ENCODE results near the gene LIPC.

The LIPC gene

GRCh38 chr15:58587486-58587885, 155.7 kb downstream of the LIPC start:
- Histone ChIP-seq H3K27ac (ENCODE audit: low read depth, low read length) (no peak overlapping the region), H3K36me3 (ENCODE audit: insufficient read depth, low read length) (no peaks in the 10 kb centered on the region), H3K9ac (ENCODE audit: low read length) (no peak overlapping the region), H3K4me3 (ENCODE audit: low read depth in 1 of 2, low read length in 2 of 2) (no peak overlapping the region), H3K27me3 (ENCODE audit: control insufficient read depth in 1 of 2, insufficient read depth in 2 of 2, low read length in 2 of 2) (no peaks in the 10 kb centered on the region), H3K4me1 (ENCODE audit: insufficient read depth, low read length) (no peaks in the 10 kb centered on the region), H3K9me3 (ENCODE audit: low read length) (no peaks in the 10 kb centered on the region)

- Histone ChIP-seq H3K4me3 (ENCODE audit: low read depth in 1 of 2, low read length in 2 of 2) (no peak overlapping the region), H3K27ac (ENCODE audit: low read depth, low read length) (no peak overlapping the region), H3K36me3 (ENCODE audit: insufficient read depth, low read length) (no peaks in the 10 kb centered on the region), H3K9ac (ENCODE audit: low read length) (no peak overlapping the region), H3K27me3 (ENCODE audit: control insufficient read depth in 1 of 2, insufficient read depth in 2 of 2, low read length in 2 of 2) (no peaks in the 10 kb centered on the region), H3K4me1 (ENCODE audit: insufficient read depth, low read length) (no peaks in the 10 kb centered on the region), H3K9me3 (ENCODE audit: low read length) (no peaks in the 10 kb centered on the region)
Observed at GRCh38 chr15:58588096-58588495, 156.3 kb downstream of the LIPC start.

GRCh38 chr15:58589047-58589446, 157.3 kb downstream of the LIPC start:
- no peak overlapping the region for H3K4me3 ChIP-seq (ENCODE audit: low read depth in 1 of 2, low read length in 2 of 2)
- no peak overlapping the region for H3K9ac ChIP-seq (ENCODE audit: low read length)
- H3K27ac ChIP-seq (ENCODE audit: low read depth, low read length), result no peak overlapping the region
- no peaks in the 10 kb centered on the region for H3K36me3 ChIP-seq (ENCODE audit: insufficient read depth, low read length)
- no peaks in the 10 kb centered on the region for H3K9me3 ChIP-seq (ENCODE audit: low read length)
- no peaks in the 10 kb centered on the region for H3K4me1 ChIP-seq (ENCODE audit: insufficient read depth, low read length)
- H3K27me3 ChIP-seq (ENCODE audit: control insufficient read depth in 1 of 2, insufficient read depth in 2 of 2, low read length in 2 of 2), result no peaks in the 10 kb centered on the region

- Histone ChIP-seq H3K9ac (ENCODE audit: low read length) (no peak overlapping the region), H3K27me3 (ENCODE audit: control insufficient read depth in 1 of 2, insufficient read depth in 2 of 2, low read length in 2 of 2) (no peaks in the 10 kb centered on the region), H3K4me1 (ENCODE audit: insufficient read depth, low read length) (no peaks in the 10 kb centered on the region), H3K36me3 (ENCODE audit: insufficient read depth, low read length) (no peaks in the 10 kb centered on the region), H3K27ac (ENCODE audit: low read depth, low read length) (no peak overlapping the region), H3K4me3 (ENCODE audit: low read depth in 1 of 2, low read length in 2 of 2) (no peak overlapping the region), H3K9me3 (ENCODE audit: low read length) (no peaks in the 10 kb centered on the region)
Observed at GRCh38 chr15:58590236-58590635, 158.4 kb downstream of the LIPC start.

GRCh38 chr15:58590926-58591325, 159.1 kb downstream of the LIPC start:
- H3K4me3 ChIP-seq (ENCODE audit: low read depth in 1 of 2, low read length in 2 of 2), result no peak overlapping the region
- H3K9ac ChIP-seq (ENCODE audit: low read length), result no peak overlapping the region
- H3K36me3 ChIP-seq (ENCODE audit: insufficient read depth, low read length), result no peaks in the 10 kb centered on the region
- no peaks in the 10 kb centered on the region for H3K4me1 ChIP-seq (ENCODE audit: insufficient read depth, low read length)
- H3K27me3 ChIP-seq (ENCODE audit: control insufficient read depth in 1 of 2, insufficient read depth in 2 of 2, low read length in 2 of 2), result no peaks in the 10 kb centered on the region
- H3K27ac ChIP-seq (ENCODE audit: low read depth, low read length), result no peak overlapping the region
- no peaks in the 10 kb centered on the region for H3K9me3 ChIP-seq (ENCODE audit: low read length)

GRCh38 chr15:58593870-58594269, 162.1 kb downstream of the LIPC start:
- Histone ChIP-seq H3K27ac (ENCODE audit: low read depth, low read length) (no peak overlapping the region), H3K36me3 (ENCODE audit: insufficient read depth, low read length) (peaks cover 11% of the 10 kb centered on the region), H3K9me3 (ENCODE audit: low read length) (no peaks in the 10 kb centered on the region), H3K4me3 (ENCODE audit: low read depth in 1 of 2, low read length in 2 of 2) (no peak overlapping the region), H3K4me1 (ENCODE audit: insufficient read depth, low read length) (no peaks in the 10 kb centered on the region), H3K27me3 (ENCODE audit: control insufficient read depth in 1 of 2, insufficient read depth in 2 of 2, low read length in 2 of 2) (no peaks in the 10 kb centered on the region), H3K9ac (ENCODE audit: low read length) (no peak overlapping the region)

- H3K36me3 ChIP-seq (ENCODE audit: insufficient read depth, low read length), result peaks cover 11% of the 10 kb centered on the region
- H3K9me3 ChIP-seq (ENCODE audit: low read length), result no peaks in the 10 kb centered on the region
- no peaks in the 10 kb centered on the region for H3K4me1 ChIP-seq (ENCODE audit: insufficient read depth, low read length)
- H3K27ac ChIP-seq (ENCODE audit: low read depth, low read length), result no peak overlapping the region
- H3K27me3 ChIP-seq (ENCODE audit: control insufficient read depth in 1 of 2, insufficient read depth in 2 of 2, low read length in 2 of 2), result no peaks in the 10 kb centered on the region
- no peak overlapping the region for H3K4me3 ChIP-seq (ENCODE audit: low read depth in 1 of 2, low read length in 2 of 2)
- no peak overlapping the region for H3K9ac ChIP-seq (ENCODE audit: low read length)
Observed at GRCh38 chr15:58594898-58595297, 163.1 kb downstream of the LIPC start.

- no peak overlapping the region for H3K9ac ChIP-seq (ENCODE audit: low read length)
- H3K4me3 ChIP-seq (ENCODE audit: low read depth in 1 of 2, low read length in 2 of 2), result no peak overlapping the region
- H3K4me1 ChIP-seq (ENCODE audit: insufficient read depth, low read length), result no peaks in the 10 kb centered on the region
- H3K9me3 ChIP-seq (ENCODE audit: low read length), result no peaks in the 10 kb centered on the region
- H3K27ac ChIP-seq (ENCODE audit: low read depth, low read length), result no peak overlapping the region
- H3K36me3 ChIP-seq (ENCODE audit: insufficient read depth, low read length), result peaks cover 11% of the 10 kb centered on the region
- H3K27me3 ChIP-seq (ENCODE audit: control insufficient read depth in 1 of 2, insufficient read depth in 2 of 2, low read length in 2 of 2), result no peaks in the 10 kb centered on the region
Observed at GRCh38 chr15:58595516-58596263, 163.9 kb downstream of the LIPC start.

GRCh38 chr15:58597943-58598828, 166.4 kb downstream of the LIPC start:
- peaks cover 11% of the 10 kb centered on the region for H3K36me3 ChIP-seq (ENCODE audit: insufficient read depth, low read length)
- no peaks in the 10 kb centered on the region for H3K9me3 ChIP-seq (ENCODE audit: low read length)
- H3K27me3 ChIP-seq (ENCODE audit: control insufficient read depth in 1 of 2, insufficient read depth in 2 of 2, low read length in 2 of 2), result no peaks in the 10 kb centered on the region
- H3K27ac ChIP-seq (ENCODE audit: low read depth, low read length), result no peak overlapping the region
- no peaks in the 10 kb centered on the region for H3K4me1 ChIP-seq (ENCODE audit: insufficient read depth, low read length)
- H3K9ac ChIP-seq (ENCODE audit: low read length), result no peak overlapping the region
- no peak overlapping the region for H3K4me3 ChIP-seq (ENCODE audit: low read depth in 1 of 2, low read length in 2 of 2)

GRCh38 chr15:58598829-58599210, 167.0 kb downstream of the LIPC start:
- Histone ChIP-seq H3K4me1 (ENCODE audit: insufficient read depth, low read length) (no peaks in the 10 kb centered on the region), H3K27ac (ENCODE audit: low read depth, low read length) (no peak overlapping the region), H3K9me3 (ENCODE audit: low read length) (no peaks in the 10 kb centered on the region), H3K27me3 (ENCODE audit: control insufficient read depth in 1 of 2, insufficient read depth in 2 of 2, low read length in 2 of 2) (no peaks in the 10 kb centered on the region), H3K9ac (ENCODE audit: low read length) (no peak overlapping the region), H3K36me3 (ENCODE audit: insufficient read depth, low read length) (peaks cover 11% of the 10 kb centered on the region), H3K4me3 (ENCODE audit: low read depth in 1 of 2, low read length in 2 of 2) (no peak overlapping the region)

- Histone ChIP-seq H3K27ac (ENCODE audit: low read depth, low read length) (no peak overlapping the region), H3K9me3 (ENCODE audit: low read length) (no peaks in the 10 kb centered on the region), H3K4me3 (ENCODE audit: low read depth in 1 of 2, low read length in 2 of 2) (no peak overlapping the region), H3K9ac (ENCODE audit: low read length) (no peak overlapping the region), H3K36me3 (ENCODE audit: insufficient read depth, low read length) (no peaks in the 10 kb centered on the region), H3K4me1 (ENCODE audit: insufficient read depth, low read length) (no peaks in the 10 kb centered on the region), H3K27me3 (ENCODE audit: control insufficient read depth in 1 of 2, insufficient read depth in 2 of 2, low read length in 2 of 2) (no peaks in the 10 kb centered on the region)
Observed at GRCh38 chr15:58602823-58603222, 171.0 kb downstream of the LIPC start.

Data from muscle layer of colon (tissue), 2 donors.